Activated CD4-positive, alpha-beta T cell treated with anti-CD3 and anti-CD28 coated beads for 36 hours (primary cell): ENCODE measurements around the gene NCOR1. TPM values are rescaled to one million over a fixed set of nuclear protein-coding genes. Genes with fewer than 3 reads are reported as not detected.
"Not testable (repeated sequence)": the region's sequence is repeated elsewhere in the genome, so short reads cannot be mapped to it uniquely, and the experiment has no call there.

Experiments
- ATAC-seq: fragments of 200-7000 bp; cut with Tn5 transposase; one replicate; pipeline ENCODE4 v1.10.0; 2021; ENCODE audit warnings: mild to moderate bottlenecking, moderate library complexity
- CTCF ChIA-PET: fragments of 350-600 bp; sonication (Branson Sonifier 250); formaldehyde crosslinking; loops from one replicate; lab custom pipeline; 2021; ENCODE audit warnings: antibody characterized with exemption; lab: Charles Lee
- POLR2A ChIA-PET: fragments of 350-600 bp; sonication (Branson Sonifier 250); formaldehyde crosslinking; loops from one replicate; lab custom pipeline; 2021; ENCODE audit warnings: antibody characterized with exemption, inconsistent platforms; lab: Charles Lee
- DNase-seq: peaks from one replicate; pipeline ENCODE4 v3.0.0-alpha.2; 2020
- H3K27ac Mint-ChIP-seq: one replicate; pipeline ENCODE4 v1.8.0; 2021; ENCODE audit warnings: mixed read lengths
- H3K27me3 Mint-ChIP-seq: one replicate; pipeline ENCODE4 v1.8.0; 2021; ENCODE audit warnings: mixed read lengths
- H3K36me3 Mint-ChIP-seq: one replicate; pipeline ENCODE4 v1.8.0; 2021; ENCODE audit warnings: low read depth, mixed read lengths
- H3K4me1 Mint-ChIP-seq: one replicate; pipeline ENCODE4 v1.8.0; 2021; ENCODE audit warnings: mixed read lengths
- H3K4me3 Mint-ChIP-seq: one replicate; pipeline ENCODE4 v1.8.0; 2021; ENCODE audit warnings: mild to moderate bottlenecking, moderate library complexity, mixed read lengths
- H3K9me3 Mint-ChIP-seq: one replicate; pipeline ENCODE4 v1.8.0; 2021; ENCODE audit warnings: low read depth, mixed read lengths
- intact Hi-C, 2 experiments: fragments of 100-400 bp; cut with DNase I in 1 of 2; cut with micrococcal nuclease in 1 of 2; formaldehyde crosslinking; loops; one replicate each; pipeline versions ENCODE4 v1.14.2 to v1.15.1; 2022 to 2024; cut with DNase I, micrococcal nuclease
- total RNA-seq, 2 experiments: library from RNA; stranded (reverse); gene quantifications; one replicate each; pipeline ENCODE4 v1.2.3, GENCODE V29; 2021

NCOR1 gene
- total RNA-seq, 2 experiments from 2014 or later, result 110 to 155 TPM

DNA sequence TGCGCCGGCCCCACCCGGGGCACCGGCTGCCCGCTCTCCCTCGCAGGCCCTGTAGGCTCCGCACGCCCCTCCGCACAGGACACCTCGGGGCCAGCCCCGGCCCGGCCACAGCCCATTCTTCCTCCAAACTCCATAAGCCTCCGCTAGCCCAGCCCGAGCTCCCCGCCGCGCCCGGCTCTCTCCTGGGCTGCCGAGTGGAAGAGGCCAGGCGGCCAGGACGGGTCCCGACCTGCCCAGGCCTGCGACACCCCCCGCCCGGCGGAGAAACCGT is 397 bp downstream of the NCOR1 start:
- CTCF ChIA-PET, result interaction anchor here (1.3 to 1.4 kb wide), 2 partner anchors 24 to 71 kb away, joined by 5 to 8 read pairs; no protein-coding TSS in a partner anchor
- peak overlapping the region; percentile 93 for H3K4me3 Mint-ChIP-seq
- POLR2A ChIA-PET, result no interaction called here

DNA sequence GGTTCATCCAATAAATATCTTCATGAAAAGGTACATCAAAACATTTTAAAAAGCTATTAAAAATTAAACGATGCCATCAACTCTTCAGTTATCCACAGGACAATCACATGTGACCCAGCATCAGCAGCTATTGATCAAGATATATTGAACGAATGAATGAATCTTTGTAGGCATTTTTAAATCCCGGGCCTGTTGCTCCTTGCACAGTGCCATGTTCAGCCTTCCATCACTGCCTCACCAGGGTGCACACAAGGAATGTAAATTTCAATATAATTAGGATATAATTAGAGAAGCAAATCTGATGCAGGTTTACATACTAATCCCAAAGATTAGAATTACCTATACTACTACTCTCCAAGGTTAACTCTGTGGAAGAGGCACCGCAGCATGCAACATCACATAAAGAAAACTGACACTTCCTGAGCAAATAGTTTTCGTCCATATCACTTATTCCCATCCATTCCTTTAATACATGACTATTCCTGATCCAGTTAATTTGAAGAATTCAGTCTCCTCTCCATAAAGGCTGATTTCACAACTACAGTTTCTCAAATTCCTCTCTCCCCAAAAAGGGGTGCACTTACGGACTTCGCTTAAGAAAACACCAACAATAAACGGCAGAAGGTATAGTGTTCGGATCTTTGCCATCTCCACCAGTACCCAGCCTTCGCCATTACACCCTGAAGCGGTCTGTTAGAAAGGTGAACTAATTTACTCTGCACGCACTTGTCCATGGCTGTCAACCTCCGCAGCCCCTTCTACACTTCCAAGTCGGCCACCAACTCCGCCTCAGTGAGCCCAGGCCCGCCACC is 938 bp downstream of the NCOR1 start:
- H3K36me3 Mint-ChIP-seq, result peaks cover 4% of the 10 kb centered on the region
- DNase-seq (no peak), ATAC-seq (no peak)
- intact Hi-C loops, result loop anchor here (1.0 to 5.0 kb wide), 9 partner anchors 72 to 439 kb away; partner anchors contain the start of genes TTC19 (in 1 of the 2), UBB (in 1 of the 2), ZNF624 (in 1 of the 2) and ZSWIM7 (in 1 of the 2)
- H3K4me3 Mint-ChIP-seq, result peak overlapping the region; percentile 93
- H3K27me3 Mint-ChIP-seq, result no peaks in the 10 kb centered on the region
- peak overlapping the region; percentile 79 for H3K27ac Mint-ChIP-seq
- no peaks in the 10 kb centered on the region for H3K9me3 Mint-ChIP-seq
- CTCF ChIA-PET, result interaction anchor here (1.4 kb wide), 1 partner anchor 23 kb away, joined by 5 read pairs; no protein-coding TSS in a partner anchor
- POLR2A ChIA-PET, result no interaction called here
- peaks cover 42% of the 10 kb centered on the region for H3K4me1 Mint-ChIP-seq

More for the DNA sequence above, 397 bp downstream of the NCOR1 start:
- H3K4me1 Mint-ChIP-seq, result peaks cover 42% of the 10 kb centered on the region
- no peaks in the 10 kb centered on the region for H3K9me3 Mint-ChIP-seq
- intact Hi-C loops, result loop anchor here (1.0 to 5.0 kb wide), 9 partner anchors 71 to 438 kb away; partner anchors contain the start of genes TTC19 (in 1 of the 2), UBB (in 1 of the 2), ZNF624 (in 1 of the 2) and ZSWIM7 (in 1 of the 2)
- H3K27me3 Mint-ChIP-seq, result no peaks in the 10 kb centered on the region
- ATAC-seq, result peak; percentile 32
- peak overlapping the region; percentile 79 for H3K27ac Mint-ChIP-seq
- peaks cover 5% of the 10 kb centered on the region for H3K36me3 Mint-ChIP-seq
- peak; percentile 63 for DNase-seq

DNA sequence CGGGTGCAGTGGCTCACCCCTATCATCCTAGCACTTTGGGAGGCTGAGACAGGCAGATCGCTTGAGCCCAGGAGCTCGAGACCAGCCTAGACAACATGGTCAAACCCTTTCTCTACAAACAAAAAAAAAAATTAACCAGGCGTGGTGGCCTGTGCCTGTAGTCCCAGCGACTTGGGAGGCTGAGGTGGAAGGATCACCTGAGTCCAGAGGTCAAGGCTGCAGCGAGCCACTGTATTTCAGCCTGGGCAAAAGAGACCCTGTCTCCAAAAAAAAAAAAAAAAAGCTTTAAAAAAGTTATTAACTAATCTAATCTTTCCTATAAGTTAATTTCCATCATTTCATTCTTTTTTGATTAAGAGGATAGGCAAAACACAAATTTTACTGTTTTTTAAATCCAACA is 2.5 kb downstream of the NCOR1 start:
- Mint-ChIP-seq H3K9me3 (no peaks in the 10 kb centered on the region), H3K4me1 (peaks cover 41% of the 10 kb centered on the region), H3K36me3 (peaks cover 3% of the 10 kb centered on the region), H3K27me3 (no peaks in the 10 kb centered on the region), H3K27ac (no peak overlapping the region), H3K4me3 (peak overlapping the region; percentile 93)
- ATAC-seq, result no peak
- CTCF ChIA-PET, result interaction anchor here (1.4 kb wide), 1 partner anchor 11 kb away, joined by 5 read pairs; no protein-coding TSS in a partner anchor
- no peak for DNase-seq
- intact Hi-C loops, result no loop called here
- POLR2A ChIA-PET, result no interaction called here

DNA sequence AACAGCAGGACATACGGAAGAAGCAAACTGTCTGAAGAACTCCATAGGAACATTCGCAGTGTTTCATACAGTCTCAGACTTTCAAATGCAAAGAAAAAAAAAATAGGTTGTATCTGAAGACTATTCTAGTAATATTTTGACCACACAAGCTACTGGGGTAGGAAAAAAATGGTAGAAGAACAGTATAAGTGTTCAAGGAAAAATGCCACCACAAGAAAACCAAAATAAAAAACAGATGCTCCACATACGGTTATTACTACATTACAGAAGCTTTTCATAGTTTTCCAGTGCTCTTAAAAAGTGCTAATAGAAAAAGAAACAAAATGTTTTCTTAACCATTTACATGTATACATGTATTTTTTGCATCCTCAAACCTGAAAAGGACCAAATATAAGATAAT is 3.7 kb downstream of the NCOR1 start:
- CTCF ChIA-PET, result interaction anchor here (1.8 kb wide), 2 partner anchors 11 to 152 kb away, joined by 4 to 9 read pairs; no protein-coding TSS in a partner anchor
- intact Hi-C loops, result no loop called here

DNA sequence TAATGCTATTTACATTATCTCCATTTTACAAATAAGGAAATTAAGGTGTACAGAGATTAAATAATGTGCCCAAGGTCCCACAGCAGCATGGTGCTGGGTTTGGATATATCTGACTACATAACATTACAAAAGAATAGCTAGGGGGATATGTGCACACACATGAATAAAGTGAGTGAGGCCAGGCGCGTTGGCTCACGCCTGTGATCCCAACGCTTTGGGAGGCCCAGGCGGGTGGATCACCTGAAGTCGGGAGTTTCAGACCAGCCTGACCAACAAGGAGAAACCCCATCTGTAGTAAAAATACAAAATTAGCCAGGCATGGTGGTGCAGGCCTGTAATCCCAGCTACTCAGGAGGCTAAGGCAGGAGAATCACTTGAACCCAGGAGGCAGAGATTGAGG is 10.6 kb downstream of the NCOR1 start:
- intact Hi-C loops, H3K4me3 Mint-ChIP-seq, POLR2A ChIA-PET, H3K27ac Mint-ChIP-seq, H3K27me3 Mint-ChIP-seq, H3K9me3 Mint-ChIP-seq, DNase-seq, ATAC-seq, H3K36me3 Mint-ChIP-seq: not testable (repeated sequence)
- H3K4me1 Mint-ChIP-seq, result peaks cover 61% of the 10 kb centered on the region
- CTCF ChIA-PET, result interaction anchor here (0.8 kb wide), 1 partner anchor 18 kb away, joined by 3 read pairs; no protein-coding TSS in a partner anchor

More for the DNA sequence above, 3.7 kb downstream of the NCOR1 start:
- no peak overlapping the region for H3K4me3 Mint-ChIP-seq
- H3K36me3 Mint-ChIP-seq, result peaks cover 3% of the 10 kb centered on the region
- H3K9me3 Mint-ChIP-seq, result no peaks in the 10 kb centered on the region
- POLR2A ChIA-PET, result no interaction called here
- H3K27me3 Mint-ChIP-seq, result no peaks in the 10 kb centered on the region
- peaks cover 41% of the 10 kb centered on the region for H3K4me1 Mint-ChIP-seq
- no peak for DNase-seq
- ATAC-seq, result no peak
- no peak overlapping the region for H3K27ac Mint-ChIP-seq

DNA sequence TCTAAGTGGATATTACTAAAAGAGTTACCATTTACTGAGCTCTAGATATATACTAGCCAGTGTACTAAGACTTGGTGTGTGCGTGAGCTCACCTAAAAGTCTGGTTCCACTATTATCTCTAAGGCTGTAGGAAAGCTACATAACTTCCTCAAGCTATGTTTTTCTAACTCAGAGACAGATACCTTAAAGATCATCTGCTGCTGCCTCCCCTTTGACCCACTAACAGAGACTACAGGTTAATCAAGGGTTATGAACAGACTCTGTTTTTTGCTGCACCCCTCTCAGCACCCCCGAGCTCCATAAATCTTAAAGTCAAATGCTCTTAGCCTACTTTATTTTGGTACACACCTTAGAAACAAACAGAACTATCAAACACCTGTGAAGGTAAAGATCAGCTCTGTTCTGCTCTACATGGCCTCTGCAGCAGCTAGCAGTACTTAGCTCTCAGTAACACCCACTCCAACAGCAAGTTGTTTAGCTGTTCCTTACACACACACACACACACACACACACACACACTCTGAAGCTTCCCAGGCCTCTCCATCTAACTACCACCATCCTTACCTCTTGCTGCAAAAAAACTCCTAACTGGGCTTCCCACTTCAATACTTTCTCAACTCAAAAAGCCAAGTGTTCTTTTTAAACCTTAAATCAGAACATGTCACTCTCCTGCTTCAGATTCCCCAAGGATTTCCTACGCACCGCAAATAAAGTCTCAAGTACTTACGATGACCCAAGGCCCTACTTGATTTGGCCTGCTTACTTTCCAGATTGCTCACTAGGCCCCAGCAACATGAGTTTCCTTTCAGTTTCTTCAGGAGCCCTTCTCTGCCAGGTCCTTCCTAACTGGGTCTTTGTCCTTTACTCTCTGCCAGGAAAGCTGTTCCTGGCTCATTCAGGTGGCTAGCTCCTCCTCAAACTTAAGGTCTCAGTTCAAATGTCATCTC is 12.5 kb downstream of the NCOR1 start:
- CTCF ChIA-PET, result interaction anchor here (0.6 to 1.3 kb wide), 2 partner anchors 10 to 781 kb away, joined by 3 to 5 read pairs; no protein-coding TSS in a partner anchor
- Mint-ChIP-seq H3K4me3 (peak overlapping the region; percentile 10), H3K4me1 (peaks cover 65% of the 10 kb centered on the region), H3K27ac (peak overlapping the region; percentile 86), H3K36me3 (peaks cover 12% of the 10 kb centered on the region)
- intact Hi-C loops, H3K27me3 Mint-ChIP-seq, DNase-seq, H3K9me3 Mint-ChIP-seq, ATAC-seq: not testable (repeated sequence)
- POLR2A ChIA-PET, result interaction anchor here (0.5 to 0.6 kb wide), 2 partner anchors 34 to 408 kb away, joined by 3 to 4 read pairs; no protein-coding TSS in a partner anchor

DNA sequence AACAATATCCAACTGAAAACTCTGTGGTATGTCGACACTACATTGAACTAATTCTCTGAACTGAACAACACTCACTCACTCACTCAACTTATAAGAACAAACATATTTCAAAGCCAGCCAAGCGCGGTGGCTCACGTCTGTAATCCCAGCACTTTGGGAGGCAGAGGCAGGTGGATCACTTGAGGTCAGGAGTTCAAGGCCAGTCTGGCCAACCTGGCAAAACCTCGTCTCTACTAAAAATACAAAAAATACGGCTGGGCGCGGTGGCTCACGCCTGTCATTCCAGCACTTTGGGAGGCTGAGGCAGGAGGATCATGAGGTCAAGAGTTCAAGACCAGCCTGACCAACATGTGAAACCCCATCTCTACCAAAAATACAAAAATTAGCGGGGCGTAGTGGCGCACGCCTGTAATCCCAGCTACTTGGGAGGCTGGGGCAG is 13.6 kb downstream of the NCOR1 start:
- H3K27me3 Mint-ChIP-seq, H3K27ac Mint-ChIP-seq, DNase-seq, H3K9me3 Mint-ChIP-seq, ATAC-seq, H3K4me3 Mint-ChIP-seq, POLR2A ChIA-PET, intact Hi-C loops: not testable (repeated sequence)
- CTCF ChIA-PET, result interaction anchor here (0.6 to 1.3 kb wide), 2 partner anchors 12 to 782 kb away, joined by 3 to 5 read pairs; no protein-coding TSS in a partner anchor
- peaks cover 18% of the 10 kb centered on the region for H3K36me3 Mint-ChIP-seq
- H3K4me1 Mint-ChIP-seq, result peaks cover 62% of the 10 kb centered on the region

DNA sequence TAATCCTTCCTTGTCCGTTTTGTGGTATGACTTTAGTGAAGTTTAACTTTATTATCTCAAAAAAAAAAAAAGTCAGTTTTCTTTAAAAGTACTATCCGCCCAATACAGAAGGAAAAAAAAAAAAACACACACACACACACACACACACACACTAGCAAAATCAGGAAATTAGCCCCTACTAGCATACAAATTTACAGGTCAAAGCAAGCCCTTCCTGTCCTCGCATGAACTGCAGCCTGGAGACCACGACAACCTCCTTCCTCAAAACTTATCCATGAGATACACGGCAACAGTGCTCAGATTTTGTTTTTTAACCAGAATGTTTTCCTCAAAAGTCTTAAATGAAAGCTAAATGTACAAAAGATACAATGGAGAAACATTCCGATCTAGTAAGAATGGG is 16.2 kb downstream of the NCOR1 start:
- H3K27me3 Mint-ChIP-seq, result no peaks in the 10 kb centered on the region
- CTCF ChIA-PET, result interaction anchor here (0.7 to 2.2 kb wide), 2 partner anchors 12 to 198 kb away, joined by 3 to 9 read pairs; no protein-coding TSS in a partner anchor
- H3K4me1 Mint-ChIP-seq, result peaks cover 54% of the 10 kb centered on the region
- intact Hi-C loops, result no loop called here
- H3K4me3 Mint-ChIP-seq, result peak overlapping the region; percentile 3
- H3K27ac Mint-ChIP-seq, result peak overlapping the region; percentile 4
- ATAC-seq (no peak), DNase-seq (no peak)
- H3K9me3 Mint-ChIP-seq, result no peaks in the 10 kb centered on the region
- H3K36me3 Mint-ChIP-seq, result peaks cover 18% of the 10 kb centered on the region
- POLR2A ChIA-PET, result no interaction called here

DNA sequence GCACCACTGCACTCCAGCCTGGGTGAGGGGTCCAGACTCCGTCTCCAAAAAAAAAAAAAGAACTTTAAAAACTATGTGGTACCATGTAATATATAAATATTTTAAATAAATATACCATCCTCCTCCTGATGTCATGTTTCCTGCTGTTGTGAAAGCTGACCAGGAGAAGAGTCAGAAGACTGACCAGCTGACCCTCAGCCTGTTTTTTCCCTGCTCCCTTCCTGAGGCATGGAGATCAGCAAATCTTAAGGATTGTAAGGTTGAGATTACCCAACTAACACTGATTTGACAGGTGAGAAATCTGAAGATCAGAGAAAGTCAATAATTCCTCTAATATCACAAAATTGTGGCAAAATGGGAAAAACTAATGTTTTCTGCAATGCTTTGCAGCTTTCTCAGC is 18.1 kb downstream of the NCOR1 start:
- Mint-ChIP-seq H3K4me3 (no peak overlapping the region), H3K36me3 (peaks cover 30% of the 10 kb centered on the region), H3K4me1 (peaks cover 42% of the 10 kb centered on the region), H3K27me3 (no peaks in the 10 kb centered on the region), H3K27ac (no peak overlapping the region), H3K9me3 (no peaks in the 10 kb centered on the region)
- ChIA-PET POLR2A (no interaction called here), CTCF (no interaction called here)
- intact Hi-C loops, result no loop called here
- DNase-seq, result no peak
- no peak for ATAC-seq

DNA sequence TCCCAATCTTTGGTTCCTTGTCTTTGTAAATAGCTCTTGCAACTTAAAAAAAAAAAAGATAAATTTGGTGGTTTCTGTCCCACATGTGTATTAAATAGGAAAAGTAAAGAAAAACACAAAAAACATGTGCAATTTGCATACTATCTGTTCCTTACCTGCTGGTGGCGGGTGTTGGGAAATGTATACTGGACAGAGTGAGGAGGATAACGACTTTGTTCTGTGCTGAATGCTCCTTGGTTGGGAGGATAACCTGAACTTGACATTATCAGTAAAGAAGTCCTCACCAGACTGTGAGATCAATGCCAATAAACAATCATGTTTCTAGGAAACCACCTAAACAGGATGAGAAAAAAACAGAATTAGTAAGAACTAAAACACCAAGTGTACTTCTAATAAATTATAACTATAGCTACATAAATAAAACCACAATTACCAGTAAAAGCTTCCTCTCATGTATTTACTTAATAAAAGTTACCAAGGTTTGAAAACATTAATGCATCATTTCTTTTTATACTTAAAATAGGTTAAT is 21.0 kb downstream of the NCOR1 start:
- H3K27me3 Mint-ChIP-seq, H3K9me3 Mint-ChIP-seq, intact Hi-C loops, DNase-seq, POLR2A ChIA-PET, H3K4me3 Mint-ChIP-seq, ATAC-seq: not testable (repeated sequence)
- H3K4me1 Mint-ChIP-seq, result peaks cover 24% of the 10 kb centered on the region
- H3K36me3 Mint-ChIP-seq, result peaks cover 44% of the 10 kb centered on the region
- H3K27ac Mint-ChIP-seq, result peak overlapping the region; percentile 40
- CTCF ChIA-PET, result interaction anchor here (0.6 to 0.7 kb wide), 3 partner anchors 8 to 1212 kb away, joined by 3 read pairs; no protein-coding TSS in a partner anchor
